ENCODE data around the gene GCSAML.

Gene GCSAML

GRCh38 chr1:247552231-247552630 is 3.3 kb downstream of the GCSAML start:
- Mint-ChIP-seq H3K4me1 (peaks cover 5% of the 10 kb centered on the region), H3K27ac (peak overlapping the region; percentile 31), H3K27me3 (ENCODE audit: low read depth, poor library complexity) (no peaks in the 10 kb centered on the region), H3K4me3 (no peak overlapping the region), H3K9me3 (no peaks in the 10 kb centered on the region), H3K36me3 (ENCODE audit: low read depth) (no peaks in the 10 kb centered on the region)
- no peak for DNase-seq
- no peak for TF ChIP-seq CTCF (IDR thresholded peaks at IDR 0.05)

GRCh38 chr1:247557926-247558674 is 9.2 kb downstream of the GCSAML start:
- no peak overlapping the region for H3K4me3 Mint-ChIP-seq
- no peak for TF ChIP-seq CTCF (IDR thresholded peaks at IDR 0.05)
- H3K27me3 Mint-ChIP-seq (ENCODE audit: low read depth, poor library complexity) = no peaks in the 10 kb centered on the region
- DNase-seq = no peak
- no peak overlapping the region for H3K27ac Mint-ChIP-seq
- H3K9me3 Mint-ChIP-seq = no peaks in the 10 kb centered on the region
- no peaks in the 10 kb centered on the region for H3K36me3 Mint-ChIP-seq (ENCODE audit: low read depth)
- peaks cover 10% of the 10 kb centered on the region for H3K4me1 Mint-ChIP-seq

- Mint-ChIP-seq H3K9me3 (no peaks in the 10 kb centered on the region), H3K4me1 (peaks cover 10% of the 10 kb centered on the region), H3K27ac (no peak overlapping the region), H3K4me3 (no peak overlapping the region), H3K36me3 (ENCODE audit: low read depth) (no peaks in the 10 kb centered on the region), H3K27me3 (ENCODE audit: low read depth, poor library complexity) (no peaks in the 10 kb centered on the region)
- DNase-seq = no peak
- TF ChIP-seq CTCF (IDR thresholded peaks at IDR 0.05) = no peak
Observed at GRCh38 chr1:247561711-247562110, 12.8 kb downstream of the GCSAML start.

DNA sequence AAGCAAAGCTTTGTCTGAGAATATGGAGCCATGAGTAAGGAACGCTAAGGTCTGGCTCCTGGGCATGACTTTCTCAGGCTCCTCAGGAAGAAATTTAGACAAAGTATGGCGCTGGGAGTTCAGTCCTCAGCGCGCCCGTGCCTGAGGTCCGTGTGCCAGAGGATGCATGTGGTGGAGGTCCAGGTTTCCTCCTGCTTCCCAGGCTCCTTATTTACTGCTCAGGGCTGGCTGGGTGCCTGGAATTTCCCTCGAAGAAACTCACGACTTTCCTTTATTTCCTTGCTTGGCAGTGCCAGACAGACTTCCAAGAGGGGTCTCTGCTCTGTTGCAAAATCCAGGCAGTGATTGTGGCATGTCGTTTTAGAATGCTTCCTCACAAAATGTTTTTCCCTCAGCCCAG is 13.3 kb downstream of the GCSAML start:
- H3K4me1 Mint-ChIP-seq = peaks cover 6% of the 10 kb centered on the region
- no peak for TF ChIP-seq CTCF (IDR thresholded peaks at IDR 0.05)
- H3K4me3 Mint-ChIP-seq = no peak overlapping the region
- DNase-seq = no peak
- no peaks in the 10 kb centered on the region for H3K27me3 Mint-ChIP-seq (ENCODE audit: low read depth, poor library complexity)
- H3K27ac Mint-ChIP-seq = no peak overlapping the region
- H3K9me3 Mint-ChIP-seq = no peaks in the 10 kb centered on the region
- H3K36me3 Mint-ChIP-seq (ENCODE audit: low read depth) = no peaks in the 10 kb centered on the region

DNA sequence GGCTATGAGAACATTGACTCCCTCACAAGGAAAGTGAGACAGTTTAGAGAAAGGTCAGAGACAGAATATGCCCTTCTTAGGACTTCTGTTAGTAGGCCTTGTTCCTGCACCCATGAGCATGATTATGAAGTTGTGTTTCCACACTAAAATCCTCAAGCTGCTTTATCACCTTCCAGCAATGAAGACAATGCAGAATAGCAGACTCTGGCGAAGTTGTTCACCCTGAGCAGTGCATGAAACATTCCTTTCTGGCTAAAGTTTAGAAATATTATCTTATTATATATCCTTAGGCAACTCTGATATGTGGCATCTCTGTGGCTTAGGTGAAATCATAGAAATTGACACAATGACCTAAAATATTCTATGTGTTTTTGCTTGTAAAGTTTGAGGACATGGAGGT is 25.3 kb downstream of the GCSAML start:
- Mint-ChIP-seq H3K9me3 (peaks cover 15% of the 10 kb centered on the region), H3K4me1 (no peaks in the 10 kb centered on the region), H3K27me3 (ENCODE audit: low read depth, poor library complexity) (no peaks in the 10 kb centered on the region), H3K36me3 (ENCODE audit: low read depth) (no peaks in the 10 kb centered on the region), H3K27ac (no peak overlapping the region), H3K4me3 (no peak overlapping the region)
- DNase-seq = no peak
- TF ChIP-seq CTCF (IDR thresholded peaks at IDR 0.05) = no peak

- TF ChIP-seq CTCF (IDR thresholded peaks at IDR 0.05) = no peak
- H3K4me3 Mint-ChIP-seq = no peak overlapping the region
- H3K27ac Mint-ChIP-seq = no peak overlapping the region
- H3K9me3 Mint-ChIP-seq = peaks cover 12% of the 10 kb centered on the region
- no peak for DNase-seq
- H3K4me1 Mint-ChIP-seq = no peaks in the 10 kb centered on the region
- no peaks in the 10 kb centered on the region for H3K27me3 Mint-ChIP-seq (ENCODE audit: low read depth, poor library complexity)
- H3K36me3 Mint-ChIP-seq (ENCODE audit: low read depth) = no peaks in the 10 kb centered on the region
Observed at GRCh38 chr1:247574664-247575063, 25.7 kb downstream of the GCSAML start.
